ENCODE measurements around the gene ZNF514.

DNA sequence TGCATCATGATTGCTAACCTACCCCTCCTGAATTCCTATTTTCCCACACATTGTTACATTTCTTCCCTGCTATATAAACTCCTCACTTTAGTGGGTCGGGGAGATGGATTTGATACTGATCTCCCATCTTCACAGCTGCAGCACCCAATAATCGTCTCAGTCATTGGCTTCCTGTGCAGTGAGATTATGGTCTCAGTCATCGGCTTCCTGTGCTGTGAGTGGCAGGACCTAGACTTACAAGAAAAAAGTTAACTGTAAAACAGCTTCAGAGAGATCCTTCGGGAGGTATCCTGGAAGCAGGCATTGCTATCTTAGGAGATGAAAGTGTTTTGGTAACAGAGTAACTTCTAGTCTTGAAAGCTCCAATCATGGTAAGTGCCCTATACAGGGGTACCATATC lies 44.3 kb upstream of the ZNF514 start:
- TF ChIP-seq, protein P1, sequence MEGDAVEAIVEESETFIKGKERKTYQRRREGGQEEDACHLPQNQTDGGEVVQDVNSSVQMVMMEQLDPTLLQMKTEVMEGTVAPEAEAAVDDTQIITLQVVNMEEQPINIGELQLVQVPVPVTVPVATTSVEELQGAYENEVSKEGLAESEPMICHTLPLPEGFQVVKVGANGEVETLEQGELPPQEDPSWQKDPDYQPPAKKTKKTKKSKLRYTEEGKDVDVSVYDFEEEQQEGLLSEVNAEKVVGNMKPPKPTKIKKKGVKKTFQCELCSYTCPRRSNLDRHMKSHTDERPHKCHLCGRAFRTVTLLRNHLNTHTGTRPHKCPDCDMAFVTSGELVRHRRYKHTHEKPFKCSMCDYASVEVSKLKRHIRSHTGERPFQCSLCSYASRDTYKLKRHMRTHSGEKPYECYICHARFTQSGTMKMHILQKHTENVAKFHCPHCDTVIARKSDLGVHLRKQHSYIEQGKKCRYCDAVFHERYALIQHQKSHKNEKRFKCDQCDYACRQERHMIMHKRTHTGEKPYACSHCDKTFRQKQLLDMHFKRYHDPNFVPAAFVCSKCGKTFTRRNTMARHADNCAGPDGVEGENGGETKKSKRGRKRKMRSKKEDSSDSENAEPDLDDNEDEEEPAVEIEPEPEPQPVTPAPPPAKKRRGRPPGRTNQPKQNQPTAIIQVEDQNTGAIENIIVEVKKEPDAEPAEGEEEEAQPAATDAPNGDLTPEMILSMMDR (IDR thresholded peaks at IDR 0.05), result no peak
- TF ChIP-seq POLR2A (IDR thresholded peaks at IDR 0.05), result no peak
- TF ChIP-seq EP300 (IDR thresholded peaks at IDR 0.05; ENCODE audit: low read depth), result no peak
- no peak for TF ChIP-seq POLR2AphosphoS5 (IDR thresholded peaks at IDR 0.05)
